SIG-M5 treated with dmso at 0.1 percent for 504 hours (cell line): ENCODE data around the gene MCC.
"Not testable (repeated sequence)": the region's sequence is repeated elsewhere in the genome, so short reads cannot be mapped to it uniquely, and the experiment has no call there.

Experiments
- DNase-seq: peaks from one replicate; lab custom pipeline; 2025; ENCODE audit not compliant: unreplicated experiment; lab: John Stamatoyannopoulos, UW

MCC gene

GRCh38 chr5:113491022-113491421 is 2.8 kb upstream of the MCC start:
- no peak for DNase-seq

GRCh38 chr5:113490317-113490716 is 2.1 kb upstream of the MCC start:
- DNase-seq: no peak

- DNase-seq: peak; percentile 95
Measured at GRCh38 chr5:113489299-113489698, 1.0 kb upstream of the MCC start.

GRCh38 chr5:113488645-113489184 is 462 bp upstream of the MCC start:
- DNase-seq: no peak

- peak; percentile 9 for DNase-seq
Measured at GRCh38 chr5:113487416-113487780, 855 bp downstream of the MCC start.

- no peak for DNase-seq
Measured at GRCh38 chr5:113480243-113480642, 8.0 kb downstream of the MCC start.

GRCh38 chr5:113478691-113479090 is 9.6 kb downstream of the MCC start:
- no peak for DNase-seq

- DNase-seq: no peak
Measured at GRCh38 chr5:113474100-113474728, 14.0 kb downstream of the MCC start.

- no peak for DNase-seq
Measured at GRCh38 chr5:113463032-113463431, 25.2 kb downstream of the MCC start.

GRCh38 chr5:113457106-113457505 is 31.1 kb downstream of the MCC start:
- not testable (repeated sequence) for DNase-seq

GRCh38 chr5:113452941-113453340 is 35.3 kb downstream of the MCC start:
- no peak for DNase-seq

- DNase-seq: no peak
Measured at GRCh38 chr5:113451797-113452196, 36.5 kb downstream of the MCC start.

- DNase-seq: no peak
Measured at GRCh38 chr5:113450929-113451328, 37.3 kb downstream of the MCC start.

- no peak for DNase-seq
Measured at GRCh38 chr5:113450462-113450861, 37.8 kb downstream of the MCC start.

GRCh38 chr5:113448252-113448651 is 40.0 kb downstream of the MCC start:
- DNase-seq: no peak

GRCh38 chr5:113447498-113448050 is 40.7 kb downstream of the MCC start:
- no peak for DNase-seq

- no peak for DNase-seq
Measured at GRCh38 chr5:113446358-113446927, 41.8 kb downstream of the MCC start.

GRCh38 chr5:113437111-113437510 is 51.1 kb downstream of the MCC start:
- no peak for DNase-seq

- DNase-seq: no peak
Measured at GRCh38 chr5:113435575-113435974, 52.7 kb downstream of the MCC start.

GRCh38 chr5:113434889-113435288 is 53.4 kb downstream of the MCC start, which contains the start of gene TSSK1B:
Gene TSSK1B (minus strand): TSS chr5:113434989. CDS start chr5:113434839, 150 bp downstream.
- no peak for DNase-seq

GRCh38 chr5:113433862-113434612 is 54.2 kb downstream of the MCC start:
- DNase-seq: no peak

GRCh38 chr5:113433071-113433470 is 55.2 kb downstream of the MCC start:
- DNase-seq: no peak
